ENCODE data around the gene USP16. TPM values are rescaled to one million over a fixed set of nuclear protein-coding genes. Genes with fewer than 3 reads are reported as not detected.

The USP16 gene
- total and polyA plus RNA-seq, 2 of the 13 experiments (the other 11 are each of a cell fraction or from before 2014, with no cell fraction given), result 16.5 to 46.9 TPM

DNA sequence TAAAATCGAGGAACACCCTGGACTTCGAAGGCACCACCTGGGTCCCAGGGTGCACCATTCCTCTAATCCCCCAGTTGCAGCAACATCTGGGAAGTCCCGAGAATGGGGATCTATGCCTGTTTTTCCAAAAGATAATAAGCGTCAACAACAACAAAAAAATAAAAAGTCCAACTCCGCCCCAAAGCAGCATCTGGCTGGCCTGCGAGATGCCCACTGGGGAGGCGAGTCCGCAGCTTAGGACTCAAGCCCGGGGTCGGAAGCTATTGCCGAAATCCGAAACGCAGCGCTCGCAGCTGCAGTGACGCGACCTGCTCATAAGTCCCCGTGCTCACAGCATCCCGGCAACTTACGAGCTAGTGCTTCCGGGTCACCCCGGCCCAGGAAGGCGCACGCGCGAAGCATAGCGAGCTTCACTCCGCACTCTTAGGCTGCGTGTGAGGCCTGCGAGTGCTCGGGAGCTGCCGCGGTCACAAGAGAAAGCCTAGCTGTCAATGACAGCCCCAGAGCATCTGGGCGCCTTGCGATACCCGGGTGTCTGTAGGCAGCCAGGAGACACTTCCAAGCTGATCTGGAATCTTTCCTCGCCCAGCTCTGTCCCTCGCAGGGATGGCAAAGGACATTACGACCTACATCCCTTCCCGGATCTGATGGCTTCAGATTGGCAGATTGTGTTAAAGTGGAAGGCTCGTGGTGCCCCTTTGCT lies 21.9 kb upstream of the USP16 start (continued):
- peak; percentile 42; the same call in 1 of the 2 replicates for TF ChIP-seq ZBTB4 (CRISPR knock-in tag; IDR thresholded peaks at IDR 0.05; ENCODE audit: borderline replicate concordance)
- TF ChIP-seq, protein P1, sequence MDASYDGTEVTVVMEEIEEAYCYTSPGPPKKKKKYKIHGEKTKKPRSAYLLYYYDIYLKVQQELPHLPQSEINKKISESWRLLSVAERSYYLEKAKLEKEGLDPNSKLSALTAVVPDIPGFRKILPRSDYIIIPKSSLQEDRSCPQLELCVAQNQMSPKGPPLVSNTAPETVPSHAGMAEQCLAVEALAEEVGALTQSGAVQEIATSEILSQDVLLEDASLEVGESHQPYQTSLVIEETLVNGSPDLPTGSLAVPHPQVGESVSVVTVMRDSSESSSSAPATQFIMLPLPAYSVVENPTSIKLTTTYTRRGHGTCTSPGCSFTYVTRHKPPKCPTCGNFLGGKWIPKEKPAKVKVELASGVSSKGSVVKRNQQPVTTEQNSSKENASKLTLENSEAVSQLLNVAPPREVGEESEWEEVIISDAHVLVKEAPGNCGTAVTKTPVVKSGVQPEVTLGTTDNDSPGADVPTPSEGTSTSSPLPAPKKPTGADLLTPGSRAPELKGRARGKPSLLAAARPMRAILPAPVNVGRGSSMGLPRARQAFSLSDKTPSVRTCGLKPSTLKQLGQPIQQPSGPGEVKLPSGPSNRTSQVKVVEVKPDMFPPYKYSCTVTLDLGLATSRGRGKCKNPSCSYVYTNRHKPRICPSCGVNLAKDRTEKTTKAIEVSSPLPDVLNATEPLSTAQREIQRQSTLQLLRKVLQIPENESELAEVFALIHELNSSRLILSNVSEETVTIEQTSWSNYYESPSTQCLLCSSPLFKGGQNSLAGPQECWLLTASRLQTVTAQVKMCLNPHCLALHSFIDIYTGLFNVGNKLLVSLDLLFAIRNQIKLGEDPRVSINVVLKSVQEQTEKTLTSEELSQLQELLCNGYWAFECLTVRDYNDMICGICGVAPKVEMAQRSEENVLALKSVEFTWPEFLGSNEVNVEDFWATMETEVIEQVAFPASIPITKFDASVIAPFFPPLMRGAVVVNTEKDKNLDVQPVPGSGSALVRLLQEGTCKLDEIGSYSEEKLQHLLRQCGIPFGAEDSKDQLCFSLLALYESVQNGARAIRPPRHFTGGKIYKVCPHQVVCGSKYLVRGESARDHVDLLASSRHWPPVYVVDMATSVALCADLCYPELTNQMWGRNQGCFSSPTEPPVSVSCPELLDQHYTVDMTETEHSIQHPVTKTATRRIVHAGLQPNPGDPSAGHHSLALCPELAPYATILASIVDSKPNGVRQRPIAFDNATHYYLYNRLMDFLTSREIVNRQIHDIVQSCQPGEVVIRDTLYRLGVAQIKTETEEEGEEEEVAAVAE (CRISPR knock-in tag; IDR thresholded peaks at IDR 0.05; ENCODE audit: borderline replicate concordance), result no peak
- TF ChIP-seq, protein P2, sequence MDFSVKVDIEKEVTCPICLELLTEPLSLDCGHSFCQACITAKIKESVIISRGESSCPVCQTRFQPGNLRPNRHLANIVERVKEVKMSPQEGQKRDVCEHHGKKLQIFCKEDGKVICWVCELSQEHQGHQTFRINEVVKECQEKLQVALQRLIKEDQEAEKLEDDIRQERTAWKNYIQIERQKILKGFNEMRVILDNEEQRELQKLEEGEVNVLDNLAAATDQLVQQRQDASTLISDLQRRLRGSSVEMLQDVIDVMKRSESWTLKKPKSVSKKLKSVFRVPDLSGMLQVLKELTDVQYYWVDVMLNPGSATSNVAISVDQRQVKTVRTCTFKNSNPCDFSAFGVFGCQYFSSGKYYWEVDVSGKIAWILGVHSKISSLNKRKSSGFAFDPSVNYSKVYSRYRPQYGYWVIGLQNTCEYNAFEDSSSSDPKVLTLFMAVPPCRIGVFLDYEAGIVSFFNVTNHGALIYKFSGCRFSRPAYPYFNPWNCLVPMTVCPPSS (IDR thresholded peaks at IDR 0.05), result no peak
- no peak; the same call in 1 of the 2 replicates for TF ChIP-seq ZBTB1 (CRISPR knock-in tag; IDR thresholded peaks at IDR 0.05; ENCODE audit: borderline replicate concordance)
- peak; percentile 88 for TF ChIP-seq MXD4 (CRISPR knock-in tag; IDR thresholded peaks at IDR 0.05)
- TF ChIP-seq CEBPB (IDR thresholded peaks at IDR 0.05; ENCODE audit: borderline replicate concordance, low read depth, low read length), result no peak
- peak; percentile 39; the same call in 1 of the 2 replicates for TF ChIP-seq BHLHE40 (IDR thresholded peaks at IDR 0.05; ENCODE audit: low read length)
- TF ChIP-seq, protein P3, sequence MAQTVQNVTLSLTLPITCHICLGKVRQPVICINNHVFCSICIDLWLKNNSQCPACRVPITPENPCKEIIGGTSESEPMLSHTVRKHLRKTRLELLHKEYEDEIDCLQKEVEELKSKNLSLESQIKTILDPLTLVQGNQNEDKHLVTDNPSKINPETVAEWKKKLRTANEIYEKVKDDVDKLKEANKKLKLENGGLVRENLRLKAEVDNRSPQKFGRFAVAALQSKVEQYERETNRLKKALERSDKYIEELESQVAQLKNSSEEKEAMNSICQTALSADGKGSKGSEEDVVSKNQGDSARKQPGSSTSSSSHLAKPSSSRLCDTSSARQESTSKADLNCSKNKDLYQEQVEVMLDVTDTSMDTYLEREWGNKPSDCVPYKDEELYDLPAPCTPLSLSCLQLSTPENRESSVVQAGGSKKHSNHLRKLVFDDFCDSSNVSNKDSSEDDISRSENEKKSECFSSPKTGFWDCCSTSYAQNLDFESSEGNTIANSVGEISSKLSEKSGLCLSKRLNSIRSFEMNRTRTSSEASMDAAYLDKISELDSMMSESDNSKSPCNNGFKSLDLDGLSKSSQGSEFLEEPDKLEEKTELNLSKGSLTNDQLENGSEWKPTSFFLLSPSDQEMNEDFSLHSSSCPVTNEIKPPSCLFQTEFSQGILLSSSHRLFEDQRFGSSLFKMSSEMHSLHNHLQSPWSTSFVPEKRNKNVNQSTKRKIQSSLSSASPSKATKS (CRISPR knock-in tag; IDR thresholded peaks at IDR 0.05), result no peak
- no peak for TF ChIP-seq JUN (CRISPR knock-in tag; IDR thresholded peaks at IDR 0.05)
- TF ChIP-seq FOXO4 (CRISPR knock-in tag; conservative IDR thresholded peaks at IDR 0.05), result no peak
- TF ChIP-seq FOXC1 (CRISPR knock-in tag; IDR thresholded peaks at IDR 0.05; ENCODE audit: borderline replicate concordance), result peak; percentile 59; the same call in 1 of the 2 replicates
- no peak for TF ChIP-seq KAT2B (IDR thresholded peaks at IDR 0.05; ENCODE audit: borderline replicate concordance, low read depth, low read length)
- 0 out of 2 replicates have a peak, but pooled peaks have one; percentile 15 for TF ChIP-seq ATF3 (CRISPR knock-in tag; IDR thresholded peaks at IDR 0.05)
- TF ChIP-seq, protein P4, sequence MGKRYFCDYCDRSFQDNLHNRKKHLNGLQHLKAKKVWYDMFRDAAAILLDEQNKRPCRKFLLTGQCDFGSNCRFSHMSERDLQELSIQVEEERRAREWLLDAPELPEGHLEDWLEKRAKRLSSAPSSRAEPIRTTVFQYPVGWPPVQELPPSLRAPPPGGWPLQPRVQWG (CRISPR knock-in tag; IDR thresholded peaks at IDR 0.05; ENCODE audit: borderline replicate concordance, low read depth), result no peak

Measured in HepG2 (cell line).